K562 (cell line): ENCODE measurements around the gene NXPH4. TPM values are rescaled to one million over a fixed set of nuclear protein-coding genes. Genes with fewer than 3 reads are reported as not detected.

Source experiments
- AFF1 ChIP-seq, 2 experiments: fragments of 450-650 bp; IDR thresholded peaks; 2 replicates each; pipeline ENCODE4 v1.6.1; 2018; ENCODE audit warnings: mild to moderate bottlenecking in 2 of 2, low read depth in 1 of 2; ENCODE audit not compliant: partially characterized antibody in 2 of 2
- BRCA1 ChIP-seq, 2 experiments: fragments of 450-650 bp in 1 of 2; sonication (generic) in 1 of 2; formaldehyde crosslinking in 1 of 2; IDR thresholded peaks; 2 replicates each; pipeline versions ENCODE4 v1.5.0 to v1.6.1; 2017 to 2020; ENCODE audit warnings: mild to moderate bottlenecking in 1 of 2, missing genetic modification reagents in 1 of 2
- HDGF ChIP-seq: fragments of 450-650 bp; IDR thresholded peaks from 2 replicates; pipeline ENCODE4 v1.6.1; 2016
- JUNB ChIP-seq: fragments of 450-650 bp; formaldehyde crosslinking; conservative IDR thresholded peaks from 2 replicates; pipeline ENCODE4 v1.4.0; 2020; ENCODE audit warnings: mild to moderate bottlenecking
- MXI1 ChIP-seq: IDR thresholded peaks from 2 replicates; pipeline ENCODE4 v1.6.1; 2011; ENCODE audit warnings: low read depth, mild to moderate bottlenecking, improper control_type of control experiment, low read length
- NFIC ChIP-seq: fragments of 450-650 bp; IDR thresholded peaks from 2 replicates; pipeline ENCODE4 v1.6.1; 2017; ENCODE audit warnings: mild to moderate bottlenecking, inconsistent platforms
- NKRF ChIP-seq: fragments of 450-650 bp; IDR thresholded peaks from 2 replicates; pipeline ENCODE4 v1.6.1; 2016; ENCODE audit warnings: borderline replicate concordance
- SAFB ChIP-seq: fragments of 200-400 bp; formaldehyde crosslinking; IDR thresholded peaks from 2 replicates; pipeline ENCODE4 v1.6.1; 2017; ENCODE audit warnings: low read depth, low read length, borderline replicate concordance
- SIRT6 ChIP-seq: IDR thresholded peaks from one replicate; pipeline ENCODE4 v1.6.1; 2012; ENCODE audit warnings: low read depth, mild to moderate bottlenecking, control low read depth, inconsistent platforms, low read length, moderate library complexity
- TEAD4 ChIP-seq, 2 experiments: sonication (generic) in 1 of 2; formaldehyde crosslinking in 1 of 2; IDR thresholded peaks; 2 replicates each; pipeline versions ENCODE4 v1.6.1 to v1.8.0; 2012 to 2022; ENCODE audit warnings: borderline replicate concordance in 1 of 2, inconsistent platforms in 1 of 2, low read length in 1 of 2, mild to moderate bottlenecking in 1 of 2, missing genetic modification reagents in 1 of 2
- ZKSCAN1 ChIP-seq: fragments of 150-350 bp; IDR thresholded peaks from 2 replicates; pipeline ENCODE4 v1.6.1; 2016; ENCODE audit warnings: low read depth, low read length
- polyA plus RNA-seq, 8 experiments: library from polyadenylated mRNA; depleted of rRNA in 4 of 8; stranded (reverse) in 5 of 8; unstranded in 3 of 8; fragments of >200 nt; fragmentation: Nextera tagmentation in 2 of 8; fragmentation: Illumina TruSeq in 1 of 8; extraction: Ambion mirVana in 2 of 8; extraction: Trizol in 1 of 8; gene quantifications; 2 replicates each; pipeline versions ENCODE4 v1.2.1 to v1.2.3, GENCODE V29; 2011 to 2014; ENCODE audit warnings: inconsistent platforms in 1 of 8, missing spikeins in 1 of 8
- total RNA-seq, 7 experiments: library from RNA; depleted of rRNA in 6 of 7; stranded (reverse); fragments of >200 nt in 6 of 7; fragmentation: Illumina TruSeq in 2 of 7; extraction: Trizol in 2 of 7; gene quantifications; 2 replicates each; pipeline versions ENCODE4 v1.2.1 to v1.2.3, GENCODE V29; 2011 to 2021; ENCODE audit warnings: low replicate concordance in 1 of 7

NXPH4 gene
- total and polyA plus RNA-seq, 9 of the 15 experiments (the other 6 are each of a cell fraction or from before 2014, with no cell fraction given): 0.49 to 2.7 (median 1.1) TPM; not detected in 4

- no peak for TF ChIP-seq BRCA1 (IDR thresholded peaks at IDR 0.05)
- no peak for TF ChIP-seq BRCA1 (CRISPR knock-in tag; IDR thresholded peaks at IDR 0.05)
- TF ChIP-seq SAFB: no peak
- TF ChIP-seq TEAD4 (IDR thresholded peaks at IDR 0.05; ENCODE audit: low read length): no peak
- no peak for TF ChIP-seq TEAD4 (CRISPR knock-in tag; IDR thresholded peaks at IDR 0.05; ENCODE audit: borderline replicate concordance)
- TF ChIP-seq JUNB (CRISPR knock-in tag): no peak
- 0 out of 2 replicates have a peak, but pooled peaks have one; percentile 40 for TF ChIP-seq NKRF
- no peak for TF ChIP-seq ZKSCAN1
- no peak for TF ChIP-seq NFIC
- 0 out of 2 replicates have a peak, but pooled peaks have one; percentile 41 for TF ChIP-seq HDGF
- TF ChIP-seq MXI1: no peak
- TF ChIP-seq AFF1 (IDR thresholded peaks at IDR 0.05; ENCODE audit: low read depth in 1 of 2, partially characterized antibody in 2 of 2): peak in 1 of 2 experiments; percentile 45
- TF ChIP-seq SIRT6: no peak
Measured at GRCh38 chr12:57239587-57240065, 23.0 kb downstream of the NXPH4 start (continued).
